GM23338 (cell line): Measurements from ENCODE around the gene SLC8A3. TPM values are rescaled to one million over a fixed set of nuclear protein-coding genes. Genes with fewer than 3 reads are reported as not detected.

ENCODE experiments used
- ATAC-seq: fragments of 200-7000 bp; cut with Tn5 transposase; 3 replicates; pipeline ENCODE4 v1.9.1; 2020
- DNase-seq: peaks from one replicate; pipeline ENCODE4 v3.0.0-alpha.2; 2015; ENCODE audit warnings: low spot score
- H2AFZ ChIP-seq: fragments of 200-600 bp; sonication (generic); 2 replicates; pipeline ENCODE4 v1.8.0; 2016; ENCODE audit warnings: antibody characterized with exemption, mild to moderate bottlenecking, moderate library complexity
- H3F3A ChIP-seq: fragments of 200-600 bp; sonication (generic); replicated peaks from 2 replicates; pipeline ENCODE4 v1.8.0; 2017; ENCODE audit warnings: antibody characterized with exemption, mixed run types, low read depth
- H3K27ac ChIP-seq: fragments of 200-600 bp; sonication (generic); 2 replicates; pipeline ENCODE4 v1.6.1; 2016; ENCODE audit warnings: low read depth
- H3K27me3 ChIP-seq: fragments of 200-600 bp; sonication (generic); 2 replicates; pipeline ENCODE4 v1.8.0; 2016; ENCODE audit warnings: mild to moderate bottlenecking, mixed run types, moderate library complexity; ENCODE audit not compliant: insufficient read depth
- H3K36me3 ChIP-seq: fragments of 200-600 bp; sonication (generic); 2 replicates; pipeline ENCODE4 v1.8.0; 2016; ENCODE audit warnings: mild to moderate bottlenecking; ENCODE audit not compliant: insufficient read depth
- H3K4me1 ChIP-seq: fragments of 200-600 bp; sonication (generic); 2 replicates; pipeline ENCODE4 v1.8.0; 2016; ENCODE audit warnings: mild to moderate bottlenecking, moderate library complexity; ENCODE audit not compliant: insufficient read depth
- H3K4me2 ChIP-seq: fragments of 200-600 bp; sonication (generic); 2 replicates; pipeline ENCODE4 v1.7.1; 2017; ENCODE audit warnings: mixed run types
- H3K4me3 ChIP-seq: fragments of 200-600 bp; sonication (generic); 2 replicates; pipeline ENCODE4 v1.6.1; 2016; ENCODE audit warnings: mixed run types
- H3K79me2 ChIP-seq: fragments of 200-600 bp; sonication (generic); replicated peaks from 2 replicates; pipeline ENCODE4 v1.8.0; 2017; ENCODE audit warnings: mild to moderate bottlenecking; ENCODE audit not compliant: insufficient read depth
- H3K9me2 ChIP-seq: fragments of 200-600 bp; sonication (generic); 2 replicates; pipeline ENCODE4 v1.8.0; 2017; ENCODE audit not compliant: insufficient read depth
- H4K20me1 ChIP-seq: fragments of 200-600 bp; sonication (generic); replicated peaks from 2 replicates; pipeline ENCODE4 v1.8.0; 2017; ENCODE audit warnings: mild to moderate bottlenecking; ENCODE audit not compliant: insufficient read depth
- H3K27ac Mint-ChIP-seq: 2 replicates; pipeline ENCODE4 v1.8.0; 2020; ENCODE audit warnings: inconsistent platforms, mild to moderate bottlenecking, moderate library complexity, mixed read lengths
- H3K27me3 Mint-ChIP-seq: 3 replicates; pipeline ENCODE4 v1.8.0; 2022; ENCODE audit warnings: low read depth, mild to moderate bottlenecking, moderate library complexity, mixed read lengths, inconsistent platforms; ENCODE audit not compliant: insufficient read depth, poor library complexity
- H3K36me3 Mint-ChIP-seq: 3 replicates; pipeline ENCODE4 v1.8.0; 2021; ENCODE audit warnings: low read depth, mild to moderate bottlenecking, inconsistent platforms, moderate library complexity, mixed read lengths
- H3K4me1 Mint-ChIP-seq: 3 replicates; pipeline ENCODE4 v1.8.0; 2020; ENCODE audit warnings: mild to moderate bottlenecking, inconsistent platforms, mixed read lengths
- H3K4me3 Mint-ChIP-seq: 3 replicates; pipeline ENCODE4 v1.8.0; 2021; ENCODE audit warnings: moderate library complexity, mild to moderate bottlenecking, inconsistent platforms, mixed read lengths
- H3K9me3 Mint-ChIP-seq: 3 replicates; pipeline ENCODE4 v1.8.0; 2020; ENCODE audit warnings: moderate library complexity, mild to moderate bottlenecking, inconsistent platforms, mixed read lengths
- CTCF ChIP-seq, 2 experiments: fragments of 200-600 bp in 1 of 2; sonication (generic) in 1 of 2; conservative IDR thresholded peaks; 2 replicates each; pipeline versions ENCODE4 v1.5.1 to v1.6.1; 2016 to 2017; ENCODE audit warnings: antibody characterized with exemption in 2 of 2, low read depth in 2 of 2, mild to moderate bottlenecking in 2 of 2, moderate library complexity in 1 of 2
- EZH2phosphoT487 ChIP-seq: fragments of 200-600 bp; sonication (generic); IDR thresholded peaks from one replicate; pipeline ENCODE4 v1.8.1; 2018; ENCODE audit warnings: antibody characterized with exemption; ENCODE audit not compliant: unreplicated experiment
- JUNB ChIP-seq: IDR thresholded peaks from one replicate; pipeline ENCODE4 v1.6.1; 2016; ENCODE audit warnings: antibody characterized with exemption; ENCODE audit not compliant: unreplicated experiment
- NANOG ChIP-seq: IDR thresholded peaks from 2 replicates; pipeline ENCODE4 v1.6.1; 2016; ENCODE audit warnings: antibody characterized with exemption, borderline replicate concordance
- POLR2AphosphoS5 ChIP-seq: IDR thresholded peaks from 2 replicates; pipeline ENCODE4 v1.6.1; 2016; ENCODE audit warnings: antibody characterized with exemption, low read depth
- REST ChIP-seq: IDR thresholded peaks from one replicate; pipeline ENCODE4 v1.6.1; 2018; ENCODE audit warnings: antibody characterized with exemption; ENCODE audit not compliant: unreplicated experiment
- STAT1 ChIP-seq: IDR thresholded peaks from one replicate; pipeline ENCODE4 v1.6.1; 2016; ENCODE audit warnings: antibody characterized with exemption; ENCODE audit not compliant: unreplicated experiment
- ZNF331 ChIP-seq: fragments of 250-450 bp; sonication (Bioruptor Pico); IDR thresholded peaks from 2 replicates; pipeline ENCODE4 v1.5.0; 2020; ENCODE audit warnings: low read depth, mild to moderate bottlenecking, moderate library complexity
- ZNF462 ChIP-seq: fragments of 250-450 bp; sonication (Bioruptor Pico); IDR thresholded peaks from 2 replicates; pipeline ENCODE4 v1.5.0; 2020; ENCODE audit warnings: mild to moderate bottlenecking, moderate library complexity
- polyA plus RNA-seq: library from polyadenylated mRNA; unstranded; fragments of >200 nt; fragmentation: Nextera tagmentation; extraction: Ambion mirVana; gene quantifications from 2 replicates; pipeline ENCODE4 v1.2.1, GENCODE V29; 2016
- total RNA-seq: library from RNA; depleted of rRNA; stranded (reverse); fragments of >200 nt; shearing (Covaris generic); gene quantifications from 2 replicates; pipeline ENCODE4 v1.2.3, GENCODE V29; 2014

Gene SLC8A3
- total and polyA plus RNA-seq, 2 experiments from 2014 or later, result 0.82 to 2.0 TPM

GRCh38 chr14:70048313-70048654 is 140.5 kb downstream of the SLC8A3 start (continued):
- TF ChIP-seq ZNF462, result no peak
- no peak for TF ChIP-seq ZNF331 (CRISPR knock-in tag)
- TF ChIP-seq POLR2AphosphoS5, result no peak
- no peak for TF ChIP-seq EZH2phosphoT487
- TF ChIP-seq CTCF (conservative IDR thresholded peaks at IDR 0.05; ENCODE audit: low read depth in 2 of 2), result no peak
- no peak for TF ChIP-seq STAT1
- no peak for TF ChIP-seq JUNB

- Histone ChIP-seq H3K27me3 (no peaks in the 10 kb centered on the region), H2AFZ (no peak overlapping the region)
- TF ChIP-seq REST (no peak), NANOG (no peak)
Measured at GRCh38 chr14:70047598-70048312, 141.0 kb downstream of the SLC8A3 start.

More at GRCh38 chr14:70047598-70048312, 141.0 kb downstream of the SLC8A3 start:
- no peaks in the 10 kb centered on the region for H3K36me3 Mint-ChIP-seq
- ATAC-seq, result no peak
- no peak overlapping the region for H3K27ac Mint-ChIP-seq
- DNase-seq, result no peak
- Histone ChIP-seq H3F3A (no peaks in the 10 kb centered on the region), H3K36me3 (no peaks in the 10 kb centered on the region), H3K79me2 (no peaks in the 10 kb centered on the region), H3K4me2 (no peak overlapping the region), H3K27ac (no peak overlapping the region), H3K4me3 (no peak overlapping the region), H3K4me1 (no peaks in the 10 kb centered on the region; the same call in 1 of the 2 replicates), H4K20me1 (no peaks in the 10 kb centered on the region), H3K9me2 (no peaks in the 10 kb centered on the region)
- H3K9me3 Mint-ChIP-seq, result no peaks in the 10 kb centered on the region
- H3K4me3 Mint-ChIP-seq, result no peak overlapping the region
- H3K4me1 Mint-ChIP-seq, result 0 out of 3 replicates have a peak, but pooled peaks cover 2% of the 10 kb centered on the region
- H3K27me3 Mint-ChIP-seq, result peaks cover 3% of the 10 kb centered on the region
